SH-SY5Y (cell line): ENCODE results near the gene CACNA1B.

Experiments
- GATA2 ChIP-seq: IDR thresholded peaks from 2 replicates; pipeline ENCODE4 v1.6.1; 2011; ENCODE audit warnings: mild to moderate bottlenecking, low read depth, low read length
- GATA3 ChIP-seq: IDR thresholded peaks from 2 replicates; pipeline ENCODE4 v1.6.1; 2011; ENCODE audit warnings: low read depth, mild to moderate bottlenecking, low read length, moderate library complexity

Gene CACNA1B

GRCh38 chr9:138023394-138024124, 146.0 kb downstream of the CACNA1B start:
- TF ChIP-seq GATA2 = no peak
- TF ChIP-seq GATA3 = no peak

DNA sequence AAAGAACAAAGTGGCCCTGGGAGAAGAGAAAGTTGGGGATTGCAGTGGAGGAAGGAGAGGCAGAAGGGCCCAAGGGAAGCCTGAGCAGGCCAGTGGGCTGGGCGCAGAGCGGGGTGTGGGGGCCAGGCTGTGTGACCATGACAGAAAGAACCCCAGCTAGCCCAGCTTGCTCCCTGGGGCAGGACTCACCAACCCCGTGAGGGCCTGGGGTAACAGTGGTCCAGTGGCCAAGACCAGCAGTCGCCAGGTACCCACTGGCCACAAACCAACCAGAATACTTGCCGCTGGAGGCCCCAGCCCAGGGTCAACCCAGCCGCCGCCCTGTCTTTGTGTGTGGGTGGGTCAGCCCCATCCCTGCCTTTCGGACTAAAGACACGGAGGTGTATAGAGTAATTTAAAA, 146.5 kb downstream of the CACNA1B start:
- TF ChIP-seq GATA2 (no peak), GATA3 (no peak)

- no peak for TF ChIP-seq GATA2
- TF ChIP-seq GATA3 = no peak
These were observed 147.3 kb downstream of the CACNA1B start for GRCh38 chr9:138024831-138025291.

DNA sequence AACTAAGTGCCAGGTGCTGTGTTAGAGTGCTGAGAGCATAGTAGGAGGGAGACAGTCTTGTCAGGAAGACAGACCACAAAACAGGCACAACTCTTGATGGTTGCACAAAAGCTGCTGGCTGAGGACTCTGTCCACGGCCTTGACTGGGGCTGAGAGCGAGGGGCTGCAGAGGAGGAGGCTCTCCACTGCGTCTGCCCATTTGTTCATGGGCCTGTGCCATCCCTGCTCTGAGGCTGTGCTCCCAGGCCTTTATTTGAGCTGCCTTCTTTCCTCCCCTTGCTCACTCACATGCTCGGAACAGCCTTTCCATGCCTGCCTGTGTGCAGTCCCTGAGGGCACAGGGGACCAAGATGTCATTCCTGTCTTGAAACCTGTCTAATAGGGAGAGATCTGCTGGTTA, 147.8 kb downstream of the CACNA1B start:
- no peak for TF ChIP-seq GATA2
- TF ChIP-seq GATA3 = no peak

- TF ChIP-seq GATA3 (no peak), GATA2 (no peak)
These were observed 148.3 kb downstream of the CACNA1B start for GRCh38 chr9:138025908-138026307.

DNA sequence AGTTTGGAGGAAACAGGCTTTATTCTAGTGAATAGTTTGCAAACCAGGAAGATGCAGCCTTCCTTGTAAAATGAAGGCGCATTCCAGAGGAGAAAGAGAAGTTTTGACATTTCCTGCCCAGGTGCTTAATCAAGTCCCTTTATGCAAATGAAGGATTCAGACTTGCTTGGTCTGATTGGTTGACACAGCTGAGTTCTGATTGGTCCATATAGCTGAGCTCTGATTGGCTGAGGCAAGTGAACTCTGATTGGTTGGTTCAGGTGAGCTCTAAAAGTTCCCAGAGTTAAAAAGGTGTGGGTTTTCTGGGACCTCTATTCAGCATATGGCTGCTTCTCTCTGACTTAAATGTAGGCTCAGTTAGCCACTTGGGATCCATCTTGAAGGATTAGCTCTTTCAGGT, 151.0 kb downstream of the CACNA1B start:
- TF ChIP-seq GATA3 (no peak), GATA2 (no peak)

DNA sequence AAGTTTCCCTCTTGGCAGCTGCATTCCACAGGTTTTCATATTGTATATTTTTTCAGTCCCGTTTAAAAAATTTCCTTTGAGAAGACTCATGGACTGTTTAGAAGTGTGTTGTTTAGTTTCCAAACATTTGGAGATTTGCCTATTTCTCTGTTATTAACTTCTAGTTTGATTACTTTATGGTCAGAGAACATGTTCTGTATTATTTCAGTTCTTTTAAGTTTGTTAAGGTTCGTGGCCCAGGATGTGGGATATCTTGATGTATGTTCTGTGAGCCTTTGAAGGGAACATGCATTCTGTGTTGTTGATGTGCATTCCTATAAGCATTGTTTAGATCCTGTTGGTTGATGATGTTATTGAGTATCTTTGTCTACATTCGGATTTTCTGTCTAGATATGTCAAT, 153.6 kb downstream of the CACNA1B start:
- no peak for TF ChIP-seq GATA3
- no peak for TF ChIP-seq GATA2

GRCh38 chr9:138033950-138034349, 156.4 kb downstream of the CACNA1B start:
- TF ChIP-seq GATA3 = no peak
- TF ChIP-seq GATA2 = no peak

- no peak for TF ChIP-seq GATA2
- TF ChIP-seq GATA3 = no peak
These were observed 159.6 kb downstream of the CACNA1B start for GRCh38 chr9:138037140-138037539.

- no peak for TF ChIP-seq GATA3
- TF ChIP-seq GATA2 = no peak
These were observed 160.7 kb downstream of the CACNA1B start for GRCh38 chr9:138038244-138038671.

DNA sequence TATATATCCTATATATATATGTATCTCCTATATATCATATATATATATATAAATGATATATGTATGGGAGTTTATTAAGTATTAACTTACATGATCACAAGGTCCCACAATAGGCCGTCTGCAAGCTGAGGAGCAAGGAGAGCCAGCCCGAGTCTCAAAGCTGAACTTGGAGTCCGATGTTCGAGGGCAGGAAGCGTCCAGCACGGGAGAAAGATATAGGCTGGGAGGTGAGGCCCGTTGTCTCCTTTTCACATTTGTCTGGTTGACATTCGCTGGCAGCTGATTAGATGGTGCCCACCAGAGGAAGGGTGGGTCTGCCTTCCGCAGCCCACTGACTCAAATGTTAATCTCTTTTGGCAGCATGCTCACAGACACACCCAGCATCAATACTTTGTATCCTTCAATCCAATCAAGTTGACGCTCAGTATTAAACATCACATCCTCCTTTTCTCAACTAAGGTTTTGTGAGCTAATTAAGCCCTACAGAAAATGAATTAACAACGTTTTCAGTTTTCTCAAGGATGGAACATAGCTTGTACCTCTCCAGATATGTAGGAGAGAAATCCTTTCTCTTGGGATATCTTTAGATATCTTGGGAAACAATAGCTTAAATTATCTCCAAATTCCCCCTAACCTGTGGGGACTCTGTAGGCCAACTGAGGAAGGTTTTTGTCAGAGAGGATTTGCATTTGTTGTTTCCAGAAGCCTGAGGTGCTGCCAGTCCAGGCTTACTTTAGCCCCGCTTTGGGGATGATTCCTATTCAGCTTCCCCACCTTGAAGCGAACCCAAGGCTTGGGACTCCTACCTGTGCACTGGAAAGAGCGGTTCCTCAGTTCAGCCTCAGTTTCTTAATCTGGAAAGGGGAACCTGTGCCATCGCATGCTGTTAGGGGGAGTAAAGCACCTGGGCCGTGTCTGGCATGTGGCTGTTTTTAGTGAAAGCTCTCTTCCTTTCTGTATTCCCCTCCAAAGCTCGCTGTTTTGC, 163.2 kb downstream of the CACNA1B start:
- TF ChIP-seq GATA2 (no peak), GATA3 (no peak)

DNA sequence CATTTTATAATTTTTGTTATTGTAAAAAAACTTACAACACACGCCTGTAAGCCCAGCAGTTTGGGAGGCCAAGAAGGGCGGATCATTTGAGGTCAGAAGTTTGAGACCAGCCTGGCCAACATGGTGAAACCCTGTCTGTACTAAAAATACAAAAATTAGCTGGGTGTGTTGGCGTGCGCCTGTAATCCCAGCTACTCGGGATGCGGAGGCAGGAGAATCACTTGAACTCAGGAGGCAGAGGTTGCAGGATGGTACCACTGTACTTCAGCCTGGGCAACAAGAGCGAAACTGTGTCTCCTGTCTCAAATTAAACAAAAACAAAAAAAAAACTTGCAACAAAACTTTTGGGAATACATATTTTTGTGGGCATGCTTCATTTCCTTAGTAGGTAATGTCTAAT, 164.6 kb downstream of the CACNA1B start:
- TF ChIP-seq GATA2 (no peak), GATA3 (no peak)

- TF ChIP-seq GATA3 = no peak
- TF ChIP-seq GATA2 = no peak
These were observed 165.1 kb downstream of the CACNA1B start for GRCh38 chr9:138042640-138043039.

DNA sequence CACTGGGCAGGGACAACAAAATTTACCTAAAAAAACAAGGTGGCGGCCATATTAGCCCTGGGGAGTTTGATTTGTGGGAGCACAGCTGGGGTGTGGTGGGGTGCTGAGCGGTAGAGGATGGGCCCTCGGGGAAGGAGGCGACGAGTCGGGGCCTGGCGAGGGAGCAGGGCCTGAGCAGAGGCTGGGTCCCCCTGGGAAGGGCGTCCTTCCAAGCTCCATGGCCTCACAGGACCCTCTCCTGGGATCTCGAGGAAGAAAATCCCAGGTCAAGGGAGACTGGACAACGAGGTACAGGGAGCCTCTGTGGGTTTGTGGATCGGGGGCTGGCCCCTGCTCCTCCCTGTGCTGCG, 165.5 kb downstream of the CACNA1B start:
- no peak for TF ChIP-seq GATA2
- no peak for TF ChIP-seq GATA3

DNA sequence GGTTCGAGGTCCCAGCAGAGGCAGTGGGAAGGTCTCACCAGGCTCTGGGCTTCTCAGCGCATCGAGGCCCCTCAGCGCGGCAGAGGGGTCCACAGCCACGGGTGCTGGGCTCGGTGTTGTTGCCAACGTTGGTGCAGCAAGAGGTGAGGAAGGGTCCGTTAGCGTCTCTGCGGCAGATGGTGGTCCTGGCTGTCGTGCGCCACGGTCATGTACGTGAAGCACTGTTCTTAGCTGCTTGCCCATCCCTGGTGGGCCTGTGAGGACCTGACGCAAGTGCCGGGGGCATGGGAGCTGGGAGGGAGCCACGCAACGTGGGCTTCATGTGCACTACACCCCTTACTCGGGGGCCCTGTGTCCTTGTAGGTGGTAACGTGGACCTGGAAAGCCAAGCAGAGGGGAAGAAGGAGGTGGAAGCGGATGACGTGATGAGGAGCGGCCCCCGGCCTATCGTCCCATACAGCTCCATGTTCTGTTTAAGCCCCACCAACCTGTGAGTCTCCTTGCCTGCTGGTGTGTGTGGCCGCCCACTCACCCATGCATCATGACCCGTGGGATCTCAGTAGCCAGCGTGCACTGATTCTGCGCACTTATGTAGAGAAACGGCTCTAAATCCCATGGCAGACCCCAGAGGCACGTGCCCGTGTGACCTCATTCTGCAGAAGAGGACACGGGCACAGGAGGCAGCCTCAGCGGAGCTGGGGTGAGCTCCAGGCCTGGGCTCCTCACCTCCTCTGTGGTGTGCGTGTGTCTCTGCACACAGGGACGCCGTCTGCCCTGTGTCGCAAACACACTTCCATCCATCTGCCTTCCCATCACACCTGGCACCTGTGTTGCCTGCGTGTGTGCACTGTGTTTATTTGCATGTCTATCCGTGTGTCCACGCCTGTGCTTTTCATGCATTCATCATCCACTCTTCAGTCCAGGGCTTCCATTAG, 166.1 kb downstream of the CACNA1B start:
- TF ChIP-seq GATA3 (no peak), GATA2 (no peak)
